Stomach (tissue), 9 donors: ENCODE measurements around the gene SIK2. TPM values are rescaled to one million over a fixed set of nuclear protein-coding genes. Genes with fewer than 3 reads are reported as not detected.

ENCODE experiments used
- DNase-seq, 2 donors: peaks; one replicate each; pipeline versions ENCODE4 v3.0.0 to v3.0.0-alpha.2; 2013 to 2019
- H3K27ac ChIP-seq, 5 donors: fragments of 200-600 bp in 4 of 5; sonication (generic) in 4 of 5; one replicate each; pipeline ENCODE4 v1.5.1; 2013 to 2019; ENCODE audit warnings: mild to moderate bottlenecking in 1 of 5, moderate library complexity in 1 of 5
- H3K27me3 ChIP-seq, 3 donors: fragments of 200-600 bp; sonication (generic); one replicate each; pipeline ENCODE4 v1.5.1; 2017 to 2019; ENCODE audit warnings: mixed run types in 1 of 3
- H3K36me3 ChIP-seq, 4 donors: fragments of 200-600 bp; sonication (generic); 1 replicate in 3 of 4; 2 replicates in 1 of 4; pipeline ENCODE4 v1.5.1; 2016 to 2019
- H3K4me1 ChIP-seq, 4 donors: fragments of 200-600 bp; sonication (generic); one replicate each; pipeline ENCODE4 v1.5.1; 2016 to 2019
- H3K4me3 ChIP-seq, 4 donors: fragments of 200-600 bp; sonication (generic) in 3 of 4; one replicate each; pipeline ENCODE4 v1.5.1; 2016 to 2019; ENCODE audit warnings: mild to moderate bottlenecking in 1 of 4
- H3K9me3 ChIP-seq, 4 donors: fragments of 200-600 bp; sonication (generic); one replicate each; pipeline ENCODE4 v1.5.1; 2016 to 2019
- EP300 ChIP-seq: sonication (generic); formaldehyde crosslinking; IDR thresholded peaks from one replicate; pipeline ENCODE4 v1.6.1; 2017; ENCODE audit warnings: antibody characterized with exemption
- POLR2A ChIP-seq, 4 donors: fragments of 450-650 bp; IDR thresholded peaks; one replicate each; pipeline ENCODE4 v1.6.1; 2016; ENCODE audit warnings: antibody characterized with exemption in 4 of 4, control low read depth in 2 of 4, mild to moderate bottlenecking in 1 of 4, moderate library complexity in 1 of 4
- POLR2AphosphoS5 ChIP-seq, 3 donors: sonication (generic); formaldehyde crosslinking; IDR thresholded peaks; one replicate each; pipeline ENCODE4 v1.6.1; 2016; ENCODE audit warnings: antibody characterized with exemption in 3 of 3
- WGBS, 5 donors: extraction: QIAGEN DNeasy Blood & Tissue Kit in 3 of 5; methylation state at CpG; one replicate each; pipeline versions ENCODE4 v1.1.5 to v1.1.7; 2013 to 2018; 5-methylcytosine and 5-hydroxymethylcytosine counted together
- intact Hi-C: fragments of 100-400 bp; cut with DNase I; formaldehyde crosslinking; loops from one replicate; pipeline ENCODE4 v1.15.1; 2023; ENCODE audit warnings: low total_unique reads
- polyA plus RNA-seq, 3 donors: library from polyadenylated mRNA; stranded (reverse); fragments of 200-250 nt; gene quantifications; one replicate each; pipeline ENCODE4 v1.2.3, GENCODE V29; 2013
- total RNA-seq, 5 donors: library from RNA; depleted of rRNA; stranded (reverse); fragments of >200 nt; gene quantifications; one replicate each; pipeline versions ENCODE4 v1.1.0 to v1.2.3, GENCODE V29; 2014 to 2016
- TF ChIP-seq, protein P1 (sequence below), 7 experiments: fragments of 450-650 bp in 4 of 7; fragments of 200-600 bp in 3 of 7; sonication (generic) in 3 of 7; IDR thresholded peaks; one replicate each; pipeline ENCODE4 v1.5.1; 2016 to 2019; ENCODE audit warnings: antibody characterized with exemption in 7 of 7, control low read depth in 2 of 7, mild to moderate bottlenecking in 1 of 7
- donor health status: healthy with polysubstance abuse.
- donor health status: Bipolar disorder and iron deficiency.
- donor health status: healthy.

The SIK2 gene
- total and polyA plus RNA-seq, 8 donors = 5.5 to 86.9 (median 18.4) TPM

- TF ChIP-seq POLR2A (IDR thresholded peaks at IDR 0.05) (no peak), EP300 (no peak), POLR2AphosphoS5 (IDR thresholded peaks at IDR 0.05) (no peak)
- TF ChIP-seq, protein P1, sequence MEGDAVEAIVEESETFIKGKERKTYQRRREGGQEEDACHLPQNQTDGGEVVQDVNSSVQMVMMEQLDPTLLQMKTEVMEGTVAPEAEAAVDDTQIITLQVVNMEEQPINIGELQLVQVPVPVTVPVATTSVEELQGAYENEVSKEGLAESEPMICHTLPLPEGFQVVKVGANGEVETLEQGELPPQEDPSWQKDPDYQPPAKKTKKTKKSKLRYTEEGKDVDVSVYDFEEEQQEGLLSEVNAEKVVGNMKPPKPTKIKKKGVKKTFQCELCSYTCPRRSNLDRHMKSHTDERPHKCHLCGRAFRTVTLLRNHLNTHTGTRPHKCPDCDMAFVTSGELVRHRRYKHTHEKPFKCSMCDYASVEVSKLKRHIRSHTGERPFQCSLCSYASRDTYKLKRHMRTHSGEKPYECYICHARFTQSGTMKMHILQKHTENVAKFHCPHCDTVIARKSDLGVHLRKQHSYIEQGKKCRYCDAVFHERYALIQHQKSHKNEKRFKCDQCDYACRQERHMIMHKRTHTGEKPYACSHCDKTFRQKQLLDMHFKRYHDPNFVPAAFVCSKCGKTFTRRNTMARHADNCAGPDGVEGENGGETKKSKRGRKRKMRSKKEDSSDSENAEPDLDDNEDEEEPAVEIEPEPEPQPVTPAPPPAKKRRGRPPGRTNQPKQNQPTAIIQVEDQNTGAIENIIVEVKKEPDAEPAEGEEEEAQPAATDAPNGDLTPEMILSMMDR (IDR thresholded peaks at IDR 0.05) = no peak
- no peak for DNase-seq
- no peaks in the 10 kb centered on the region for H3K9me3 ChIP-seq
- peaks cover 0 to 26% (median 5%) of the 10 kb centered on the region in 4 donors for H3K36me3 ChIP-seq
- H3K27me3 ChIP-seq = no peaks in the 10 kb centered on the region
- intact Hi-C loops = no loop called here
- WGBS, 5 donors = 56 to 83% (median 75%) methylated on average over 1 to 8 of the region's 8 CpGs
- H3K4me3 ChIP-seq = no peak overlapping the region
- peaks cover 55 to 98% (median 89%) of the 10 kb centered on the region in 4 donors for H3K4me1 ChIP-seq
- peak overlapping the region; percentile 73 to 93 (median 90) for H3K27ac ChIP-seq
Observed at GRCh38 chr11:111734101-111734953, 132.1 kb downstream of the SIK2 start.

DNA sequence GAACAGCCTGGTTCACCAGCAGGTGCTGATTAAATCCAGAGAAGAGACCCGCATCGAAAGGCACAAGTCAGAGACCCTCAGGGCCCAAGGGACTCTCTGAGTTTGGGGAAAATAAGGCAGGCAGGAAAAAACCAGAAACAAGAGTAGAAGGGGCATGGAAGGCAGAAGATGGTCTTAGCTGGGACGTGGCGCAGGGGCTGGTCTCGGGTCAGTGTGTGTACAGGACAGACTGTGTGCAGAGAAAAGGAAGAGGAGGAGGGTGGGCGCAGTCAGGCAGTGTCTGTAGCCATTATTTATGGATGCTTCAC, 132.7 kb downstream of the SIK2 start:
- intact Hi-C loops = no loop called here
- Histone ChIP-seq H3K36me3 (peaks cover under 1 to 30% (median 5%) of the 10 kb centered on the region in 4 donors), H3K4me1 (peaks cover 55 to 92% (median 83%) of the 10 kb centered on the region in 4 donors), H3K27me3 (no peaks in the 10 kb centered on the region), H3K9me3 (no peaks in the 10 kb centered on the region), H3K4me3 (peak overlapping the region in 2 of 4 donors; percentile 26 to 34), H3K27ac (peak overlapping the region; percentile 73 to 93 (median 90))
- no peak for TF ChIP-seq POLR2A (IDR thresholded peaks at IDR 0.05)
- no peak for TF ChIP-seq EP300
- TF ChIP-seq, protein P1 (IDR thresholded peaks at IDR 0.05) = no peak
- TF ChIP-seq POLR2AphosphoS5 (IDR thresholded peaks at IDR 0.05) = no peak
- no peak for DNase-seq
- WGBS, 5 donors = 62 to 79% (median 66%) methylated on average over 6 of the region's 6 CpGs

DNA sequence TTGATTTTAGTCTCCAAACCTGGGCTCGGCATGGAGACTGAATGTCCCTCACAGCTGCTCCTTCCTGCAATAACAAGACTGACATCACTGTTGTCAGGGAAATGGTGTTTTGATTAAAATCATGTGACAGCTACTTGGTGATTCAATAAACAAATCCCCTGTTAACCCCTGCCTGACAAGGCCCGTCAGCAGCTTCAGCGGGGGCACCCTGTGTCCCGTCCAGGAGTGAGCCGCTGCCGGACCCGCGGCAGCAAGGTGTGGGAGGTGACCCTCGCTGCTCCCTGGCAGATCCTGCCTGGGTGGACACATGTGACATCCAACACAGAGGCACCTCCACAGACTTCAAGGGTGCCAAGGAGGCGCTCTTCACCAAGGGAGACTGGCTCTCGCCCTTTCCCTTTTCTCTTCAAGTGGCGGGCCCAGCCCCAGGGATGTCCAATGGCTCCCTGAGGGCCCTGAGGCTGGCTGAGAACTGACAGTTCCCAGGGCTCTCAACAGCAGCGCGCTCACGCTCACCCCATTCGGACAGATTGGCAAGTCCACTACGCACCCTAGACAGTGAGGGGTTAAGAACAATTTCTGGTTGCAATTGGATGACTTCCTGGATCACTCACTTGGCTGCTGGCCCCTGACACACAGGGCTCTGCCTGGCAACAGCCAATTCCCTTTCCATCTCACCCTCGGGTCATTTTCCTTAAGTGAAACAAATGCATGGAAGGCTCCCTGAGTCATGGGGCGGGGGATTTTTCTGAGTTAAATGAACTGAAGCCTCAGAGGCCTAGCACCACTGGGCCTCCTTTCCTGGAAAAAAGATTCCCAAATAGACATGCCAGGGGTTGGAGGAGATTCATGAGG, 133.2 kb downstream of the SIK2 start:
- Histone ChIP-seq H3K4me3 (peak overlapping the region; percentile 26 to 34 (median 32)), H3K9me3 (no peaks in the 10 kb centered on the region), H3K27me3 (no peaks in the 10 kb centered on the region), H3K27ac (peak overlapping the region; percentile 89 to 93 (median 90)), H3K36me3 (peaks cover 2 to 36% (median 10%) of the 10 kb centered on the region in 4 donors), H3K4me1 (peaks cover 50 to 86% (median 78%) of the 10 kb centered on the region in 4 donors)
- intact Hi-C loops = no loop called here
- DNase-seq = peak; percentile 54 to 94
- whole genome bisulfite sequencing, 5 donors = 44 to 75% (median 62%) methylated on average over 11 to 19 of the region's 19 CpGs
- TF ChIP-seq POLR2A (IDR thresholded peaks at IDR 0.05) (no peak), EP300 (no peak), POLR2AphosphoS5 (IDR thresholded peaks at IDR 0.05) (peak; percentile 71 to 78 (median 76))
- TF ChIP-seq, protein P1 (IDR thresholded peaks at IDR 0.05) = no peak

DNA sequence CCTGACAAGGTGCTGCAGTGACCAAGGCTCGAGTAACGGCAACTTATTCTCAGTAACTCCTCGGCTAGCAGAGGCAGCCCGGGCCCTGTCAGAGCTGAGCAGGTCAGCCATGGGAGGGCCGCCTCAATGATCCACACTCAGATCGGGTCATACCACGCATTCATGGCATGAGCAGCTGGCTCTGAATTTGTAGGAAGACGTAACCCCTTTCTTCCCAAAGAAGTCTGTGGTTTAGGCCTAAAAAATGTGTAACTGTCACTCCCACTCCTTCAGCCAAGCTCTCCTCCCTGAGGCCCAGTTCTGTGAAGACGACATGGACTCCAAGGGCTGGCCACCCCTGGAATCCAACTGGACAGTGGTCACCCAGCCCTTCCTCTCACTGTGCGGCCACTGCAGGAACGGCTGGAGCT, 133.9 kb downstream of the SIK2 start:
- Histone ChIP-seq H3K9me3 (no peaks in the 10 kb centered on the region), H3K4me1 (peaks cover 43 to 79% (median 71%) of the 10 kb centered on the region in 4 donors), H3K27me3 (no peaks in the 10 kb centered on the region), H3K27ac (peak overlapping the region; percentile 89 to 93 (median 90)), H3K4me3 (no peak overlapping the region), H3K36me3 (peaks cover 8 to 43% (median 17%) of the 10 kb centered on the region in 4 donors)
- intact Hi-C loops = no loop called here
- TF ChIP-seq POLR2A (IDR thresholded peaks at IDR 0.05) (no peak), EP300 (no peak), POLR2AphosphoS5 (IDR thresholded peaks at IDR 0.05) (no peak)
- TF ChIP-seq, protein P1 (IDR thresholded peaks at IDR 0.05) = no peak
- WGBS, 5 donors = 66 to 81% (median 77%) methylated on average over 10 to 11 of the region's 11 CpGs
- no peak for DNase-seq
